Measurements from ENCODE around the gene NRL.

DNA sequence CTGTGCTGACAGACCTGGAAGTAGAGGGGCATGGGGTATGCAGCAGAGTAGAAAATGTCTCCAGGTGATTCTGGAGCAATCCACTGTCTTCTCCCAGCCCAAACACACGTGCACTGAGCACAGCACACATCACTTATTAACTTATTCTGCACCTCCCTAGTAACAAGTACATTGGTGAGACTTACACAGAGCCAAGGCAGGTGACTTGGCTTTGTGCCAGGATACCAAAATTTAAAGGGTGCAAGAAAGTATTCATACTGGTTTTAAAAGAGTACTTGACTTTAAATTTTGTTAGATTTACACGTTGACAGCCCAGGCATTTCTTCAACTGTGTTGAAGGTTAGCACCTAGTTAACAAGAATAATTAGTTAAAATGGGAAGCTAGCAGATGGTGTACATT lies 74.1 kb downstream of the NRL start:
- TF ChIP-seq POLR2A (IDR thresholded peaks at IDR 0.05; ENCODE audit: low read depth, low read length), result no peak
- TF ChIP-seq, protein P1, sequence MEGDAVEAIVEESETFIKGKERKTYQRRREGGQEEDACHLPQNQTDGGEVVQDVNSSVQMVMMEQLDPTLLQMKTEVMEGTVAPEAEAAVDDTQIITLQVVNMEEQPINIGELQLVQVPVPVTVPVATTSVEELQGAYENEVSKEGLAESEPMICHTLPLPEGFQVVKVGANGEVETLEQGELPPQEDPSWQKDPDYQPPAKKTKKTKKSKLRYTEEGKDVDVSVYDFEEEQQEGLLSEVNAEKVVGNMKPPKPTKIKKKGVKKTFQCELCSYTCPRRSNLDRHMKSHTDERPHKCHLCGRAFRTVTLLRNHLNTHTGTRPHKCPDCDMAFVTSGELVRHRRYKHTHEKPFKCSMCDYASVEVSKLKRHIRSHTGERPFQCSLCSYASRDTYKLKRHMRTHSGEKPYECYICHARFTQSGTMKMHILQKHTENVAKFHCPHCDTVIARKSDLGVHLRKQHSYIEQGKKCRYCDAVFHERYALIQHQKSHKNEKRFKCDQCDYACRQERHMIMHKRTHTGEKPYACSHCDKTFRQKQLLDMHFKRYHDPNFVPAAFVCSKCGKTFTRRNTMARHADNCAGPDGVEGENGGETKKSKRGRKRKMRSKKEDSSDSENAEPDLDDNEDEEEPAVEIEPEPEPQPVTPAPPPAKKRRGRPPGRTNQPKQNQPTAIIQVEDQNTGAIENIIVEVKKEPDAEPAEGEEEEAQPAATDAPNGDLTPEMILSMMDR (IDR thresholded peaks at IDR 0.05; ENCODE audit: extremely low read depth in 1 of 2, insufficient read depth in 1 of 2, low read depth in 1 of 2, low read length in 2 of 2), result no peak
- TF ChIP-seq EZH2 (IDR thresholded peaks at IDR 0.05; ENCODE audit: borderline replicate concordance, low read depth, low read length, severe bottlenecking), result no peak
- no peak for TF ChIP-seq POLR2AphosphoS5 (IDR thresholded peaks at IDR 0.05; ENCODE audit: insufficient read depth, low read depth, low read length)
- TF ChIP-seq JUN (IDR thresholded peaks at IDR 0.05; ENCODE audit: borderline replicate concordance, insufficient read depth, insufficient read length, low read depth), result no peak
- TF ChIP-seq, protein P2, sequence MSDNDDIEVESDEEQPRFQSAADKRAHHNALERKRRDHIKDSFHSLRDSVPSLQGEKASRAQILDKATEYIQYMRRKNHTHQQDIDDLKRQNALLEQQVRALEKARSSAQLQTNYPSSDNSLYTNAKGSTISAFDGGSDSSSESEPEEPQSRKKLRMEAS (IDR thresholded peaks at IDR 0.05; ENCODE audit: insufficient read depth, insufficient read length), result no peak

All from endothelial cell of umbilical vein (primary cell).